ENCODE data around the gene DGKZ. TPM values are rescaled to one million over a fixed set of nuclear protein-coding genes. Genes with fewer than 3 reads are reported as not detected.

Gene DGKZ
- total and polyA plus RNA-seq, 2 experiments from 2014 or later: 45.1 to 170 TPM

DNA sequence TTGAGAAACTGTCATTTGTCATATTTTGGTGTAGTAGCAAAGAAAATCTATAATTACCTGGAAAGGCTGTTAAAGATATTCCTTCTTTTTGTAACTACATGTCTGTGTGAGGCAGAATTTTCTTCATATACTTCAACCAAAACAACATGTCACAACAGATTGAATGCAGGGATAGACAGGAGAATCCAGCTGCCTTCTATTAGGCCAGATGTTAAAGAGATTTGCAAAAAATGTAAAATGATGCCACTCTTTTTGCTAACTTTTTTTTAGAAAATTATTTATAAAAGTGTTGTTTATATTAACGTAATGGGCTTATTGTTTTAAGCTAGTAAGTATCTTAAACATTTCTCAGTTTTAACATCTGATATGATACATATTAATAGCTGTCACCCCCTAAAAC is 12.7 kb downstream of the DGKZ start:
- no peak overlapping the region for H2AFZ ChIP-seq
- no peak for DNase-seq (ENCODE audit: low spot score)
- H3K9me3 Mint-ChIP-seq: no peaks in the 10 kb centered on the region
- H3K27me3 Mint-ChIP-seq (ENCODE audit: insufficient read depth, low read depth, poor library complexity): peaks cover 10% of the 10 kb centered on the region
- H3K36me3 Mint-ChIP-seq (ENCODE audit: low read depth): peaks cover 3% of the 10 kb centered on the region
- no peaks in the 10 kb centered on the region; the same call in 1 of the 2 replicates for H3K36me3 ChIP-seq (ENCODE audit: insufficient read depth)
- H3K9me2 ChIP-seq (ENCODE audit: insufficient read depth): no peaks in the 10 kb centered on the region
- no peak for TF ChIP-seq EZH2phosphoT487 (IDR thresholded peaks at IDR 0.05; ENCODE audit: unreplicated experiment)
- no peak for TF ChIP-seq ZNF114 (CRISPR knock-in tag; IDR thresholded peaks at IDR 0.05)
- TF ChIP-seq ETS1 (IDR thresholded peaks at IDR 0.05): no peak
- TF ChIP-seq CREB1 (CRISPR knock-in tag; IDR thresholded peaks at IDR 0.05; ENCODE audit: low read depth): no peak
- TF ChIP-seq STAT1 (IDR thresholded peaks at IDR 0.05; ENCODE audit: unreplicated experiment): no peak
- no peak for TF ChIP-seq NANOG (IDR thresholded peaks at IDR 0.05; ENCODE audit: borderline replicate concordance)
- no peak for TF ChIP-seq ZNF331 (CRISPR knock-in tag; IDR thresholded peaks at IDR 0.05; ENCODE audit: low read depth)
- no peak for TF ChIP-seq POLR2AphosphoS5 (IDR thresholded peaks at IDR 0.05; ENCODE audit: low read depth)
- TF ChIP-seq, protein P1, sequence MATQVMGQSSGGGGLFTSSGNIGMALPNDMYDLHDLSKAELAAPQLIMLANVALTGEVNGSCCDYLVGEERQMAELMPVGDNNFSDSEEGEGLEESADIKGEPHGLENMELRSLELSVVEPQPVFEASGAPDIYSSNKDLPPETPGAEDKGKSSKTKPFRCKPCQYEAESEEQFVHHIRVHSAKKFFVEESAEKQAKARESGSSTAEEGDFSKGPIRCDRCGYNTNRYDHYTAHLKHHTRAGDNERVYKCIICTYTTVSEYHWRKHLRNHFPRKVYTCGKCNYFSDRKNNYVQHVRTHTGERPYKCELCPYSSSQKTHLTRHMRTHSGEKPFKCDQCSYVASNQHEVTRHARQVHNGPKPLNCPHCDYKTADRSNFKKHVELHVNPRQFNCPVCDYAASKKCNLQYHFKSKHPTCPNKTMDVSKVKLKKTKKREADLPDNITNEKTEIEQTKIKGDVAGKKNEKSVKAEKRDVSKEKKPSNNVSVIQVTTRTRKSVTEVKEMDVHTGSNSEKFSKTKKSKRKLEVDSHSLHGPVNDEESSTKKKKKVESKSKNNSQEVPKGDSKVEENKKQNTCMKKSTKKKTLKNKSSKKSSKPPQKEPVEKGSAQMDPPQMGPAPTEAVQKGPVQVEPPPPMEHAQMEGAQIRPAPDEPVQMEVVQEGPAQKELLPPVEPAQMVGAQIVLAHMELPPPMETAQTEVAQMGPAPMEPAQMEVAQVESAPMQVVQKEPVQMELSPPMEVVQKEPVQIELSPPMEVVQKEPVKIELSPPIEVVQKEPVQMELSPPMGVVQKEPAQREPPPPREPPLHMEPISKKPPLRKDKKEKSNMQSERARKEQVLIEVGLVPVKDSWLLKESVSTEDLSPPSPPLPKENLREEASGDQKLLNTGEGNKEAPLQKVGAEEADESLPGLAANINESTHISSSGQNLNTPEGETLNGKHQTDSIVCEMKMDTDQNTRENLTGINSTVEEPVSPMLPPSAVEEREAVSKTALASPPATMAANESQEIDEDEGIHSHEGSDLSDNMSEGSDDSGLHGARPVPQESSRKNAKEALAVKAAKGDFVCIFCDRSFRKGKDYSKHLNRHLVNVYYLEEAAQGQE (IDR thresholded peaks at IDR 0.05; ENCODE audit: unreplicated experiment): no peak
- no peak for TF ChIP-seq JUNB (IDR thresholded peaks at IDR 0.05; ENCODE audit: unreplicated experiment)
- TF ChIP-seq EZH2 (IDR thresholded peaks at IDR 0.05; ENCODE audit: low read depth, unreplicated experiment): no peak
- TF ChIP-seq, protein P2, sequence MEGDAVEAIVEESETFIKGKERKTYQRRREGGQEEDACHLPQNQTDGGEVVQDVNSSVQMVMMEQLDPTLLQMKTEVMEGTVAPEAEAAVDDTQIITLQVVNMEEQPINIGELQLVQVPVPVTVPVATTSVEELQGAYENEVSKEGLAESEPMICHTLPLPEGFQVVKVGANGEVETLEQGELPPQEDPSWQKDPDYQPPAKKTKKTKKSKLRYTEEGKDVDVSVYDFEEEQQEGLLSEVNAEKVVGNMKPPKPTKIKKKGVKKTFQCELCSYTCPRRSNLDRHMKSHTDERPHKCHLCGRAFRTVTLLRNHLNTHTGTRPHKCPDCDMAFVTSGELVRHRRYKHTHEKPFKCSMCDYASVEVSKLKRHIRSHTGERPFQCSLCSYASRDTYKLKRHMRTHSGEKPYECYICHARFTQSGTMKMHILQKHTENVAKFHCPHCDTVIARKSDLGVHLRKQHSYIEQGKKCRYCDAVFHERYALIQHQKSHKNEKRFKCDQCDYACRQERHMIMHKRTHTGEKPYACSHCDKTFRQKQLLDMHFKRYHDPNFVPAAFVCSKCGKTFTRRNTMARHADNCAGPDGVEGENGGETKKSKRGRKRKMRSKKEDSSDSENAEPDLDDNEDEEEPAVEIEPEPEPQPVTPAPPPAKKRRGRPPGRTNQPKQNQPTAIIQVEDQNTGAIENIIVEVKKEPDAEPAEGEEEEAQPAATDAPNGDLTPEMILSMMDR (conservative IDR thresholded peaks at IDR 0.05; ENCODE audit: low read depth in 2 of 2): no peak
- TF ChIP-seq, protein P3, sequence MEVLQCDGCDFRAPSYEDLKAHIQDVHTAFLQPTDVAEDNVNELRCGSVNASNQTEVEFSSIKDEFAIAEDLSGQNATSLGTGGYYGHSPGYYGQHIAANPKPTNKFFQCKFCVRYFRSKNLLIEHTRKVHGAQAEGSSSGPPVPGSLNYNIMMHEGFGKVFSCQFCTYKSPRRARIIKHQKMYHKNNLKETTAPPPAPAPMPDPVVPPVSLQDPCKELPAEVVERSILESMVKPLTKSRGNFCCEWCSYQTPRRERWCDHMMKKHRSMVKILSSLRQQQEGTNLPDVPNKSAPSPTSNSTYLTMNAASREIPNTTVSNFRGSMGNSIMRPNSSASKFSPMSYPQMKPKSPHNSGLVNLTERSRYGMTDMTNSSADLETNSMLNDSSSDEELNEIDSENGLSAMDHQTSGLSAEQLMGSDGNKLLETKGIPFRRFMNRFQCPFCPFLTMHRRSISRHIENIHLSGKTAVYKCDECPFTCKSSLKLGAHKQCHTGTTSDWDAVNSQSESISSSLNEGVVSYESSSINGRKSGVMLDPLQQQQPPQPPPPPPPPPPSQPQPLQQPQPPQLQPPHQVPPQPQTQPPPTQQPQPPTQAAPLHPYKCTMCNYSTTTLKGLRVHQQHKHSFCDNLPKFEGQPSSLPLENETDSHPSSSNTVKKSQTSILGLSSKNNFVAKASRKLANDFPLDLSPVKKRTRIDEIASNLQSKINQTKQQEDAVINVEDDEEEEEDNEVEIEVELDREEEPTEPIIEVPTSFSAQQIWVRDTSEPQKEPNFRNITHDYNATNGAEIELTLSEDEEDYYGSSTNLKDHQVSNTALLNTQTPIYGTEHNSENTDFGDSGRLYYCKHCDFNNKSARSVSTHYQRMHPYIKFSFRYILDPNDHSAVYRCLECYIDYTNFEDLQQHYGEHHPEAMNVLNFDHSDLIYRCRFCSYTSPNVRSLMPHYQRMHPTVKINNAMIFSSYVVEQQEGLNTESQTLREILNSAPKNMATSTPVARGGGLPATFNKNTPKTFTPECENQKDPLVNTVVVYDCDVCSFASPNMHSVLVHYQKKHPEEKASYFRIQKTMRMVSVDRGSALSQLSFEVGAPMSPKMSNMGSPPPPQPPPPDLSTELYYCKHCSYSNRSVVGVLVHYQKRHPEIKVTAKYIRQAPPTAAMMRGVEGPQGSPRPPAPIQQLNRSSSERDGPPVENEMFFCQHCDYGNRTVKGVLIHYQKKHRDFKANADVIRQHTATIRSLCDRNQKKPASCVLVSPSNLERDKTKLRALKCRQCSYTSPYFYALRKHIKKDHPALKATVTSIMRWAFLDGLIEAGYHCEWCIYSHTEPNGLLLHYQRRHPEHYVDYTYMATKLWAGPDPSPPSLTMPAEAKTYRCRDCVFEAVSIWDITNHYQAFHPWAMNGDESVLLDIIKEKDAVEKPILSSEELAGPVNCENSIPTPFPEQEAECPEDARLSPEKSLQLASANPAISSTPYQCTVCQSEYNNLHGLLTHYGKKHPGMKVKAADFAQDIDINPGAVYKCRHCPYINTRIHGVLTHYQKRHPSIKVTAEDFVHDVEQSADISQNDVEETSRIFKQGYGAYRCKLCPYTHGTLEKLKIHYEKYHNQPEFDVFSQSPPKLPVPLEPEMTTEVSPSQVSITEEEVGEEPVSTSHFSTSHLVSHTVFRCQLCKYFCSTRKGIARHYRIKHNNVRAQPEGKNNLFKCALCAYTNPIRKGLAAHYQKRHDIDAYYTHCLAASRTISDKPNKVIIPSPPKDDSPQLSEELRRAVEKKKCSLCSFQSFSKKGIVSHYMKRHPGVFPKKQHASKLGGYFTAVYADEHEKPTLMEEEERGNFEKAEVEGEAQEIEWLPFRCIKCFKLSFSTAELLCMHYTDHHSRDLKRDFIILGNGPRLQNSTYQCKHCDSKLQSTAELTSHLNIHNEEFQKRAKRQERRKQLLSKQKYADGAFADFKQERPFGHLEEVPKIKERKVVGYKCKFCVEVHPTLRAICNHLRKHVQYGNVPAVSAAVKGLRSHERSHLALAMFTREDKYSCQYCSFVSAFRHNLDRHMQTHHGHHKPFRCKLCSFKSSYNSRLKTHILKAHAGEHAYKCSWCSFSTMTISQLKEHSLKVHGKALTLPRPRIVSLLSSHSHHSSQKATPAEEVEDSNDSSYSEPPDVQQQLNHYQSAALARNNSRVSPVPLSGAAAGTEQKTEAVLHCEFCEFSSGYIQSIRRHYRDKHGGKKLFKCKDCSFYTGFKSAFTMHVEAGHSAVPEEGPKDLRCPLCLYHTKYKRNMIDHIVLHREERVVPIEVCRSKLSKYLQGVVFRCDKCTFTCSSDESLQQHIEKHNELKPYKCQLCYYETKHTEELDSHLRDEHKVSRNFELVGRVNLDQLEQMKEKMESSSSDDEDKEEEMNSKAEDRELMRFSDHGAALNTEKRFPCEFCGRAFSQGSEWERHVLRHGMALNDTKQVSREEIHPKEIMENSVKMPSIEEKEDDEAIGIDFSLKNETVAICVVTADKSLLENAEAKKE (CRISPR knock-in tag; IDR thresholded peaks at IDR 0.05): no peak
- H3K79me2 ChIP-seq (replicated peaks; ENCODE audit: insufficient read depth): peaks cover 76% of the 10 kb centered on the region
- no peak for ATAC-seq
- H3K4me3 Mint-ChIP-seq: no peak overlapping the region
- H3F3A ChIP-seq (replicated peaks; ENCODE audit: low read depth): no peaks in the 10 kb centered on the region
- H3K4me2 ChIP-seq: no peak overlapping the region
- H4K20me1 ChIP-seq (replicated peaks; ENCODE audit: insufficient read depth): peaks cover 29% of the 10 kb centered on the region
- H3K4me1 ChIP-seq (ENCODE audit: insufficient read depth): peaks cover 22% of the 10 kb centered on the region
- H3K27me3 ChIP-seq (ENCODE audit: insufficient read depth): no peaks in the 10 kb centered on the region
- no peak overlapping the region for H3K27ac ChIP-seq (ENCODE audit: low read depth)
- H3K27ac Mint-ChIP-seq: no peak overlapping the region
- H3K4me3 ChIP-seq: no peak overlapping the region
- peaks cover 48% of the 10 kb centered on the region for H3K4me1 Mint-ChIP-seq

All from GM23338 (cell line).